CD4-positive, alpha-beta T cell (primary cell): ENCODE measurements around the gene SYPL1. TPM values are rescaled to one million over a fixed set of nuclear protein-coding genes. Genes with fewer than 3 reads are reported as not detected.

Experiments used
- ATAC-seq: fragments of 200-7000 bp; cut with Tn5 transposase; one replicate; pipeline ENCODE4 v1.10.0; 2022; ENCODE audit warnings: mild to moderate bottlenecking; ENCODE audit not compliant: poor library complexity
- CTCF ChIA-PET: fragments of 350-600 bp; sonication (Branson Sonifier 250); formaldehyde crosslinking; loops from one replicate; lab custom pipeline; 2021; ENCODE audit warnings: antibody characterized with exemption, inconsistent platforms; lab: Charles Lee
- POLR2A ChIA-PET: fragments of 350-600 bp; sonication (Branson Sonifier 250); formaldehyde crosslinking; loops from one replicate; lab custom pipeline; 2021; ENCODE audit warnings: antibody characterized with exemption, inconsistent platforms; lab: Charles Lee
- DNase-seq, 14 experiments: peaks; one replicate each; pipeline ENCODE4 v3.0.0-alpha.2; 2013 to 2020; ENCODE audit warnings: mixed read lengths in 2 of 14
- H3K27ac ChIP-seq, 2 donors: one replicate each; pipeline versions ENCODE4 v1.5.1 to v1.7.0; 2013; ENCODE audit warnings: low read length in 2 of 2, low read depth in 1 of 2, mild to moderate bottlenecking in 1 of 2
- H3K27me3 ChIP-seq, 2 experiments: 1 replicate in 1 of 2; 2 replicates in 1 of 2; pipeline versions ENCODE4 v1.6.1 to v1.7.0; 2013; ENCODE audit warnings: low read length in 2 of 2, control low read depth in 1 of 2, mild to moderate bottlenecking in 1 of 2, moderate library complexity in 1 of 2; ENCODE audit not compliant: insufficient read depth in 2 of 2, control insufficient read depth in 1 of 2
- H3K36me3 ChIP-seq: one replicate; pipeline ENCODE4 v1.6.1; 2013; ENCODE audit warnings: low read length, control low read depth; ENCODE audit not compliant: insufficient read depth
- H3K4me1 ChIP-seq: one replicate; pipeline ENCODE4 v1.6.1; 2013; ENCODE audit warnings: low read length, control low read depth; ENCODE audit not compliant: insufficient read depth
- H3K4me3 ChIP-seq: one replicate; pipeline ENCODE4 v1.5.1; 2013; ENCODE audit warnings: mild to moderate bottlenecking, low read length, moderate library complexity
- H3K9me3 ChIP-seq, 2 experiments: 1 replicate in 1 of 2; 2 replicates in 1 of 2; pipeline versions ENCODE4 v1.6.1 to v1.7.0; 2013; ENCODE audit warnings: low read length in 2 of 2, mild to moderate bottlenecking in 2 of 2, control low read depth in 1 of 2, moderate library complexity in 1 of 2; ENCODE audit not compliant: control insufficient read depth in 1 of 2, insufficient read depth in 1 of 2
- H3K27ac Mint-ChIP-seq: one replicate; pipeline ENCODE4 v1.8.0; 2020; ENCODE audit warnings: mixed read lengths
- H3K27me3 Mint-ChIP-seq: one replicate; pipeline ENCODE4 v1.8.0; 2021; ENCODE audit warnings: mixed read lengths
- H3K36me3 Mint-ChIP-seq: one replicate; pipeline ENCODE4 v1.8.0; 2021; ENCODE audit warnings: low read depth, mixed read lengths
- H3K4me1 Mint-ChIP-seq: one replicate; pipeline ENCODE4 v1.8.0; 2021; ENCODE audit warnings: low read depth, mixed read lengths
- H3K4me3 Mint-ChIP-seq: one replicate; pipeline ENCODE4 v1.8.0; 2020; ENCODE audit warnings: mild to moderate bottlenecking, mixed read lengths
- H3K9me3 Mint-ChIP-seq: one replicate; pipeline ENCODE4 v1.8.0; 2020; ENCODE audit warnings: mixed read lengths
- intact Hi-C, 2 experiments: fragments of 100-400 bp; cut with DNase I in 1 of 2; cut with micrococcal nuclease in 1 of 2; formaldehyde crosslinking; loops; one replicate each; pipeline versions ENCODE4 v1.15.1 to v1.9.0; 2023 to 2025; cut with DNase I, micrococcal nuclease
- total RNA-seq, 174 experiments: library from RNA in 2 of 174; stranded (reverse) in 2 of 174; gene quantifications; one replicate each; pipeline ENCODE4 v1.2.3 and lab custom pipeline; 2021 to 2026
- TF ChIP-seq, protein P1 (sequence below): fragments of 200-600 bp; IDR thresholded peaks from one replicate; pipeline ENCODE4 v1.8.0; 2022; ENCODE audit warnings: antibody characterized with exemption, mild to moderate bottlenecking

Gene SYPL1
- total RNA-seq, 2 experiments from 2014 or later = 51.2 to 53.1 TPM

DNA sequence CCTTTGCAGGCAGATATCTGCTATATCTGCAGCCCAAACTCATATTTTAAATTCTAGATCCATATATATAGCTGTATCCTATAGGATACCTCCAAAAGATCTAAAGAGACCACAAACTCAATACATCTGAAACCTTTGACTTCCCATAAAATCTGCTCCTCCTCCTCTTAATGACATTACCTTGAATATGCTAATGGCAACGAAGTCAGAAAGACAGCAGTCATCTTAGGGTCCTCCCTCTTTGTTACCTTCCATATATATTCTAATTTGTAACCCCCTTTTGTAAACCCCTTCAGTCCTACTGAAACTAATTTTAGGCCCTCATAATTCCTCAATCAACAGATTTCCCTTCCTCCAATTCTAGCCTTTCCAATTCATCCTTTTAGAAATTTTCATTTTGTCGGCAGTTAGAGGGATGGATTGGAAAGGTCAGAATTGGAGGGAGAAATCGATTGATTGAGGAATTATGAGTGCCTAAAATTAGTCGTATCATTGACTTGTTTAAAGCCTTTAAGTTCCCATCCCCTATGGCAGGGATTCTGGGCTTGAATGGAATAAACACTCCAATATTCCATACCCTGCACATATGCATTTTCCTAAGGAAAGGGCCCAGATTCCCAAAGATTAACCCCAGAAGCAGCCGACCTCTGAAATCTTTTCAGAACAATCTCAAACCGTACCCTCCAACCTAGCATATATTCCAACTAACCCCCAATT is 2.4 kb downstream of the SYPL1 start:
- ATAC-seq (no peak), DNase-seq (no peak)
- Histone ChIP-seq H3K27me3 (no peaks in the 10 kb centered on the region), H3K36me3 (no peaks in the 10 kb centered on the region), H3K4me1 (peaks cover 25% of the 10 kb centered on the region), H3K27ac (no peak overlapping the region), H3K4me3 (no peak overlapping the region), H3K9me3 (no peaks in the 10 kb centered on the region)
- ChIA-PET POLR2A (interaction anchor here (0.9 to 10.6 kb wide), 4 partner anchors 10 to 1059 kb away, joined by 3 to 149 read pairs (median 12); partner anchors contain the start of gene HBP1), CTCF (interaction anchor here (0.6 to 2.9 kb wide), 3 partner anchors 10 to 45 kb away, joined by 3 to 11 read pairs (median 3); no protein-coding TSS in a partner anchor)
- H3K27me3 Mint-ChIP-seq = no peaks in the 10 kb centered on the region
- intact Hi-C loops = loop anchor here (2.0 to 5.0 kb wide), 7 partner anchors 17 to 1063 kb away; partner anchors contain the start of genes ATXN7L1 (in 2 of the 2), NAMPT (in 2 of the 2) and RINT1 (in 1 of the 2)
- H3K9me3 Mint-ChIP-seq = no peaks in the 10 kb centered on the region
- TF ChIP-seq, protein P1, sequence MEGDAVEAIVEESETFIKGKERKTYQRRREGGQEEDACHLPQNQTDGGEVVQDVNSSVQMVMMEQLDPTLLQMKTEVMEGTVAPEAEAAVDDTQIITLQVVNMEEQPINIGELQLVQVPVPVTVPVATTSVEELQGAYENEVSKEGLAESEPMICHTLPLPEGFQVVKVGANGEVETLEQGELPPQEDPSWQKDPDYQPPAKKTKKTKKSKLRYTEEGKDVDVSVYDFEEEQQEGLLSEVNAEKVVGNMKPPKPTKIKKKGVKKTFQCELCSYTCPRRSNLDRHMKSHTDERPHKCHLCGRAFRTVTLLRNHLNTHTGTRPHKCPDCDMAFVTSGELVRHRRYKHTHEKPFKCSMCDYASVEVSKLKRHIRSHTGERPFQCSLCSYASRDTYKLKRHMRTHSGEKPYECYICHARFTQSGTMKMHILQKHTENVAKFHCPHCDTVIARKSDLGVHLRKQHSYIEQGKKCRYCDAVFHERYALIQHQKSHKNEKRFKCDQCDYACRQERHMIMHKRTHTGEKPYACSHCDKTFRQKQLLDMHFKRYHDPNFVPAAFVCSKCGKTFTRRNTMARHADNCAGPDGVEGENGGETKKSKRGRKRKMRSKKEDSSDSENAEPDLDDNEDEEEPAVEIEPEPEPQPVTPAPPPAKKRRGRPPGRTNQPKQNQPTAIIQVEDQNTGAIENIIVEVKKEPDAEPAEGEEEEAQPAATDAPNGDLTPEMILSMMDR = no peak
- peaks cover 26% of the 10 kb centered on the region for H3K36me3 Mint-ChIP-seq
- peaks cover 69% of the 10 kb centered on the region for H3K4me1 Mint-ChIP-seq
- H3K27ac Mint-ChIP-seq = peak overlapping the region; percentile 90
- H3K4me3 Mint-ChIP-seq = peak overlapping the region; percentile 78

DNA sequence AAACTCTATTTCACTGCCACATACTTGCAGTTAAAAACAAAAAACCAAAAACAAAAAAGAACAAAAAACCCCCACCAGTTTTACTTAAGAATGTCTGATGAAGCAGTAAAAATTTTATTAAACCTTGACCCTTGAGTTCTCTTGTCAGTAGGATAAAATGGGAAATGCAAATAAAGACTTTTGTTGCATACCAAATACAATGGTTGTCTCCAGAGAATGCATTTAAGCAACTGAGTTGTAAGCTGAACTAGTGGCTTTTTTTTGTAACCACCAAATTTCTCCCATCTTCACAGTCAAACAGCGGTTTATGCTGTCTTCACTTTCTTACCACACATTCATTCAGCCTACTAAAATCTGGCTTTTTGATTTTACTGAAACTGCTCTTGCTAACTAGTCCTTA is 3.1 kb downstream of the SYPL1 start:
- ChIA-PET POLR2A (interaction anchor here (10.6 kb wide), 1 partner anchor 37 kb away, joined by 149 read pairs; no protein-coding TSS in a partner anchor), CTCF (no interaction called here)
- H3K27me3 Mint-ChIP-seq = no peaks in the 10 kb centered on the region
- peaks cover 26% of the 10 kb centered on the region for H3K36me3 Mint-ChIP-seq
- Histone ChIP-seq H3K36me3 (no peaks in the 10 kb centered on the region), H3K4me1 (peaks cover 21% of the 10 kb centered on the region), H3K27ac (no peak overlapping the region), H3K27me3 (no peaks in the 10 kb centered on the region), H3K9me3 (no peaks in the 10 kb centered on the region), H3K4me3 (no peak overlapping the region)
- no peak for ATAC-seq
- TF ChIP-seq, protein P1 = no peak
- DNase-seq = peak in 3 of 14 experiments; percentile 31 to 45 (median 43)
- peak overlapping the region; percentile 33 for H3K27ac Mint-ChIP-seq
- no peaks in the 10 kb centered on the region for H3K9me3 Mint-ChIP-seq
- H3K4me3 Mint-ChIP-seq = peak overlapping the region; percentile 17
- intact Hi-C loops = no loop called here
- peaks cover 67% of the 10 kb centered on the region for H3K4me1 Mint-ChIP-seq

DNA sequence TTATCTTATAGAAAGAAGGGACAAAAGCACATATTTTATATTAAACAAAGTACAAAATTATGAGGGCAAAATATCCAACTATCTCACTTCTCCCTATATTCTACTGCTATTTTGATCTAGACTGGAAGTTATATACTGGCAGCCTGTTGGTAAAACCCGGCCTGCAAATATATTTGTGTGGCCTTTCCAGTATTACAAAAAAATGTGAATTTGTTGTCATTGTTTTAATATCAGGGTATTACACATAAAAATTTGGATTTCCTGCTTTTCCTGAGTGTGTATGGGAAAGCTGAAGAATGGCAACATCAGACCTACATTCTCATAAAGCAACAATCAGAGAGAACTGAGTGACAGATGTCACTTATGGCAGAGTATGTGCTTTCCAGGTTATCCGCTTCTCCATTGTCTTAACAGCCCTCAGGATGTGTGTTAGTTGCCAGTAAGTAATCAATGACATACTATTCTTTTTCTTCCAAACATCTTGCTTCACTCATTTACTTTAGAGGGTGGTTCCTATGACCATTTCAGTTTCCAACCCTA is 7.3 kb downstream of the SYPL1 start:
- no peaks in the 10 kb centered on the region for H3K9me3 ChIP-seq
- no peak overlapping the region for H3K4me3 Mint-ChIP-seq
- intact Hi-C loops = loop anchor here in 1 of 2 experiments (5.0 kb wide), 1 partner anchor 37 kb away; no protein-coding TSS in a partner anchor
- no peaks in the 10 kb centered on the region for H3K27me3 ChIP-seq
- peaks cover 75% of the 10 kb centered on the region for H3K4me1 Mint-ChIP-seq
- no peak for ATAC-seq
- peaks cover 5% of the 10 kb centered on the region for H3K4me1 ChIP-seq
- POLR2A ChIA-PET = interaction anchor here (3.1 kb wide), 1 partner anchor 7 kb away, joined by 38 read pairs; the partner anchor contains the start of gene SYPL1
- CTCF ChIA-PET = interaction anchor here (1.1 kb wide), 1 partner anchor 33 kb away, joined by 3 read pairs; no protein-coding TSS in a partner anchor
- no peak overlapping the region for H3K27ac Mint-ChIP-seq
- H3K36me3 ChIP-seq = peaks cover 3% of the 10 kb centered on the region
- H3K4me3 ChIP-seq = no peak overlapping the region
- no peaks in the 10 kb centered on the region for H3K9me3 Mint-ChIP-seq
- H3K27ac ChIP-seq = no peak overlapping the region
- TF ChIP-seq, protein P1 = no peak
- H3K36me3 Mint-ChIP-seq = peaks cover 22% of the 10 kb centered on the region
- DNase-seq = no peak
- H3K27me3 Mint-ChIP-seq = no peaks in the 10 kb centered on the region
